ENCODE results near the gene FCAMR.

The FCAMR gene

DNA sequence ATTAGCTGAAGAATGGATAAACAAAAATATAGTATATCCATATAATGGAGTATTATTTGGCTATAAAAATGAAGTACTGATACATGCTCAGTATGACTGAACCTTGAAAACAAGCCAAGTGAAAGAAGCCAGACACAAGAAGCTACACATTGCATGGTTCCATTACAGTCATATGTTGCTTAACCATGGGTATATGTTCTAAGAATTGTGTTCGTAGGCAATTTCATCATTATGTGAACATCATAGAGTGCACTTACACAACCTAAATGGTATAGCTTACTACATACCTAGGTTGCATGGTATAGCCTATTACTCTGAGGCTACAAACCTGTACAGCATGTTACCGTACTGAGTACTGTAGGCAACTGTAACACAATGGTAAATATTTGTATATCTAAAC lies 28.6 kb upstream of the FCAMR start:
- no peak for DNase-seq

DNA sequence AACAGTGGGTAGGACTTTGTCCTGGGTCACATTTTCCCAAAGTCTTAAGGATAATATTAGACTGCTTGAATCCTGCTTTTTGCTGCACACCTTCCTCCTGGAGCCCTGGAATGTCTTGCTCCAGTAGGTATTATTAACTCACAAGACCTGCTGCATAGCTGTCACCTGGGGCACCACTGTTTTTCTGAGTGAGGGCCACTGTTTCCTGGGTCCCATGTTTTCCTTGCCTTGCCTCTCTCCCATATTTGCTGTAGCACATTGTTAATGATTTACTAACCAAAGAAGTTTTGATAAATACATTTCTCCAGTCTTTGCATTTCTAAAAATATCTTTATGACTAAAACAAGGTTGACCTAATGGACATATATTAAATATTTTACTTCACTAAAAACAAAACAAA lies 22.5 kb upstream of the FCAMR start:
- DNase-seq = no peak

GRCh38 chr1:206987873-206988272 lies 17.6 kb upstream of the FCAMR start:
- DNase-seq = no peak

GRCh38 chr1:206986885-206987284 lies 16.6 kb upstream of the FCAMR start:
- DNase-seq = no peak

DNA sequence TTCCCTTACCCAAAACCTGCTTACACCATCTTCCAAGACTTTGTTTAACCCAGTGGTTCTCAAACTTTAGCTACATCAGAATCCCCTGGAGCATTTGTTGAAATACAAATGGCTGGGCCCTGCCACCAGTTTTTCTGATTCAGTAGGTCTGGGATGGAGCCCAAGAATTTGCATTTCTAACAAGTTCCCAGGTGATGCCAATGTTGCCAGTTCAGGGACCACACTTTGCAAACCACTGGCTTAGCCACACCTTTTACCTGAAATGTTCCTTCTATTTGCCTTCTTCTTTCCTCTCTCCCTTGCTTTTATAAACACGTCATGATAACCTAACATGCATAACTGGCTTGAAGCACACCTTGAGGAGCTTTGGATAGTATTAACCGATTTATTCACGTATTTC lies 16.1 kb upstream of the FCAMR start:
- DNase-seq = no peak

DNA sequence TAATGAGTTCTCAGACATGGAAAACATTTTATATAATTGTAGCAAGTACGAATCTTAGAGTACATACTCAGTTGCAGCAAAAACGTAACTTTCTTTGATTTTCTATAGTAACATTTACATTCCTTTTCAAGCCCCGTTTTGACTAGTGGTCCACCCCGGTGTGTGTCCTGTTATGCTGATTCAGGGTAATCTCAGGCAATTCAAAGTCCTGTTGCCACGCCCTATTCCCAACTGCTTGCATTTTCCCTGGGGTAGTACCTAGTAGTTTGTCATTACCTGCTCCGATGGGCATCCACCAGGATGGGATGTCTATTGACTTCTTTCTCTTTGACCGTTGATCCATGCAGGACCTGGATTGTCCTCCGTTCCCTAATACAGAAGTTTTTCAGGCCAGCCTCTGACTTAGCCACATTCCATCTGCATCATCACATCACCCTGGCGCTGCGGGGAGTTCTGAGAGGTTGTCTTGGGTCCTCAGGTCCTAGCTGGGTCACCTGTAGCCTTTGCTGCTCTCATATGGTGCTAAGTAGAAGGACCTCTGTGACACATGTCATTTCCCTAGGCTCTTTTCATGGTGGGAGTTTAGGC lies 15.0 kb upstream of the FCAMR start:
- DNase-seq = no peak

- DNase-seq = peak; percentile 70 to 74
Observed at GRCh38 chr1:206982216-206982615, 12.0 kb upstream of the FCAMR start.

GRCh38 chr1:206979379-206980043 lies 9.3 kb upstream of the FCAMR start:
- DNase-seq = no peak

DNA sequence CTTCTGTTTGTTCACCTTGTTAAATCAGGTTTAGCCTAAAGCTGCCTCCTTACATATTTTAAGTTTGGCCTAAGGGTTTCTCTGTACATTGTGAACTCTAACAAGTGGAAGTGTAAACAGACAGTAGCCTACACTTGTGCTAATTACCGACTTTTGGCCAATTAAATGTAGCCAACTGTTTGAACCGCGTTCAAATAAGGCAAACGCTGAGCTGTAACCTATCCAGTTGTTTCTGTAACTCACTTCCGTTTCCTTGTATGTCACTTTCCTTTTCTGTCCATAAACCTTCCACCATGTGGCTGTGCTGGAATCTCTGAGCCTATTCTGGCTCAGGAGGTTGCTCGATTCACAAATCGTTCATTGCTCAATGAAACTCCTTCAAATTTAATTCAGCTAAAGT lies 8.0 kb upstream of the FCAMR start:
- no peak for DNase-seq

- no peak for DNase-seq
Observed at GRCh38 chr1:206975306-206975705, 5.0 kb upstream of the FCAMR start.

GRCh38 chr1:206974140-206974539 lies 3.9 kb upstream of the FCAMR start:
- no peak for DNase-seq

GRCh38 chr1:206972728-206973127 lies 2.5 kb upstream of the FCAMR start:
- DNase-seq = no peak

DNA sequence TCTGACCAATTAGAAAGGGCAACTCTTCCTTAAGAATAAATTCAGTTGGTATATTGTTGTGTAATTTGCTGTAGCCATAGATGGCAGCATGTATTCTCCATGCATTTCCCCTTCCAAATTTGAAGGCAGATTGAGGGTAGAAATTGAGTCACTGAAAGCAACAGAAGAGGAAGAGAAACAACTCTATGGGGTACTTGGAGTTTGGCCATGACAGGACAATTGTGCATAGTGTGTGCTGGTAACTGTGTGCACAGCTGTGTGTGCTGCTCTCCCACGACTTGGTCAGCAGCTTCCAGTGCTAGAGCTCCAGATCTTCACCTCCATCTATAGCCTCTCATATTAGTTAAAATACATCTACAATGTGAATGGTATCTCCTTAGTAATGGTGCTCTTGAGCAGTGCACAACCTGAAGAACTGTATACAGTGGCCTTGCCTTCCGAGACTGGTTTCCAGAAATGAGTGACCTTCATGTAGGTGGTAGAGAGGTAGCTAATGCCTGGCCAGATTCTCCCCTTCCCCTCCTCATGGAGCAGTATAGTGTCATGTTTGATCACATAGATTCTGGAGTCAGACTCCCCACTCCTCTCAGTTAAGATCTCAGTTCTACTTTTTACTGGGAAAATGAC lies 882 bp upstream of the FCAMR start:
- no peak for DNase-seq

- no peak for DNase-seq
Observed at GRCh38 chr1:206969090-206969489, 1.2 kb downstream of the FCAMR start.

- DNase-seq = no peak
Observed at GRCh38 chr1:206967096-206967849, 3.0 kb downstream of the FCAMR start.

- DNase-seq = no peak
Observed at GRCh38 chr1:206965781-206966180, 4.5 kb downstream of the FCAMR start.

- DNase-seq = no peak
Observed at GRCh38 chr1:206963740-206964139, 6.5 kb downstream of the FCAMR start.

- DNase-seq = no peak
Observed at GRCh38 chr1:206963119-206963712, 7.0 kb downstream of the FCAMR start.

DNA sequence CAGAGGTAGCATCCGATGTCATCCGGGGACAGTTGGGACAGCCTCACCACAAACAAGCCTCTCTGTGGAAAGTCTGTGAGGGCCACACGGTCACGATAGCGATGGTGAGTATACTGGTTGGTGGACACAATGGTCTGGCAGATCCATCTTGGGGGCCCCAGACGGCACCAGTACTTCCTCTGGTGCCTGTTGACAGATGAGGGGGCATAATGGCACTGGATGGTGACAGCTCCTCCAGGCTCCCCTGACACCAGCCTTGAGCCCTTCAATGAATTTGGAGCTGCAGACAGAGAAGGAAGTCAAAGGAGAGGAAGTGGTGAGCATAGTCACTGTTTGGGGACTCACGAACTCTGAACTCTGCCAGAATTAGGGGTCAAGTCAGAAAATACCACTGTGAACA lies 8.0 kb downstream of the FCAMR start:
- DNase-seq = no peak

DNA sequence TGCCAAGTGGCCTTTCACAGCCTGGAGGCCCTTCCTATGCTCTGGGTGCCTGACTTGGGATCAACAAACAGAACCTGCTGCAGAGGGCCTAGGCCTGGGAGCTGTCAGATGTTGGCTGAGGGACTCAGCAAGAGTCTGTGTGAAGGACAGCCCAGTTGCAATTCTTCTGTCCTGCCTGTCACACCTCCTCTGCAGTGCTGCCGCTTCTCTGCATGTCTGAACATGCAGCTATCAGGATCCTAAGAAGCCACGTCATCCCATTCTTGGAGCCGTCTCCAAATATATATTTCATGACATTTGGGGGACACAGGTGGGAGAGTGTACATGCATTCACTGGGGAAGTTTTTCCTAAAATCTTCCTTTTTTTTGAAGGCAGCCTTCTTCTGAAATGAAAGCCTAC lies 8.6 kb downstream of the FCAMR start:
- no peak for DNase-seq

GRCh38 chr1:206960676-206961386 lies 9.4 kb downstream of the FCAMR start:
- no peak for DNase-seq

GRCh38 chr1:206958144-206958543 lies 12.1 kb downstream of the FCAMR start:
- no peak for DNase-seq

DNA sequence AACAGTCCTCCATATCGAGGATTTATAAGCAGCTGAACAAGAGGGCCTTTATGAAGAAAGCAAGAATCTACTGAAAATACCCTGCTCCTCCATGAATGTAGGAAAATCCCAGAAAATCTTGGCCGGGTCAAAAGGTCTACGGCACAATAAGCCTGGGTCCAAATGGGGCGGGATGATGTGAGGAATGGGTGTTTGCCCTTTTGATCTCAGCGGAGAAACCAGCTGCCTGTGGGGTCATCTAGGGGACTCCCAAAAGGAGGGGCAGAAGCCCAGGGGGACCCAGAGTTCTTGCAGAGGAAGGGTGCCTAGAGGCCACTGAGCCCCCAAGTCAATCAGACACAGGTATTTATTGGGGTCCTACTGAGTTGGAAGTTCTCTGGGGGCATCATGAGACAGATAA lies 12.6 kb downstream of the FCAMR start:
- DNase-seq = no peak
